Mesendoderm (in vitro differentiated cells): ENCODE measurements around the gene NLK.

Experiments
- DNase-seq: peaks from one replicate; pipeline ENCODE4 v3.0.0; 2013
- H2AK5ac ChIP-seq: 2 replicates; pipeline ENCODE4 v1.6.1; 2013; ENCODE audit warnings: low read length, inconsistent platforms
- H2BK120ac ChIP-seq: 2 replicates; pipeline ENCODE4 v1.6.1; 2013; ENCODE audit warnings: low read depth, mild to moderate bottlenecking, low read length, moderate library complexity, mixed read lengths
- H2BK15ac ChIP-seq: replicated peaks from 2 replicates; pipeline ENCODE4 v1.6.1; 2013; ENCODE audit warnings: low read depth, mild to moderate bottlenecking, moderate library complexity
- H2BK5ac ChIP-seq: 2 replicates; pipeline ENCODE4 v1.6.1; 2013; ENCODE audit warnings: low read length, inconsistent platforms
- H3K18ac ChIP-seq: 2 replicates; pipeline ENCODE4 v1.6.1; 2013; ENCODE audit warnings: mild to moderate bottlenecking, low read length, mixed read lengths
- H3K23ac ChIP-seq: one replicate; pipeline ENCODE4 v1.6.1; 2013; ENCODE audit warnings: low read length
- H3K27ac ChIP-seq: 2 replicates; pipeline ENCODE4 v1.5.1; 2013; ENCODE audit warnings: low read depth, mild to moderate bottlenecking, inconsistent platforms, low read length, moderate library complexity
- H3K27me3 ChIP-seq: 2 replicates; pipeline ENCODE4 v1.6.1; 2013; ENCODE audit warnings: low read length, control low read depth, mild to moderate bottlenecking, inconsistent platforms; ENCODE audit not compliant: insufficient read depth, poor library complexity
- H3K36me3 ChIP-seq: 2 replicates; pipeline ENCODE4 v1.6.1; 2013; ENCODE audit warnings: low read length, inconsistent platforms; ENCODE audit not compliant: control insufficient read depth, insufficient read depth
- H3K4ac ChIP-seq: one replicate; pipeline ENCODE4 v1.6.1; 2013; ENCODE audit warnings: low read depth, mild to moderate bottlenecking, low read length, moderate library complexity
- H3K4me1 ChIP-seq: 2 replicates; pipeline ENCODE4 v1.6.1; 2013; ENCODE audit warnings: low read depth, low read length, inconsistent platforms; ENCODE audit not compliant: control insufficient read depth
- H3K4me2 ChIP-seq: 2 replicates; pipeline ENCODE4 v1.6.1; 2013; ENCODE audit warnings: low read length
- H3K4me3 ChIP-seq: 2 replicates; pipeline ENCODE4 v1.5.1; 2013; ENCODE audit warnings: mild to moderate bottlenecking, low read length
- H3K56ac ChIP-seq: one replicate; pipeline ENCODE4 v1.6.1; 2013; ENCODE audit warnings: low read length
- H3K79me1 ChIP-seq: 2 replicates; pipeline ENCODE4 v1.6.1; 2013; ENCODE audit warnings: low read length, inconsistent platforms
- H3K79me2 ChIP-seq: 2 replicates; pipeline ENCODE4 v1.6.1; 2013; ENCODE audit warnings: mild to moderate bottlenecking, low read length; ENCODE audit not compliant: control insufficient read depth, insufficient read depth
- H3K9ac ChIP-seq: 2 replicates; pipeline ENCODE4 v1.6.1; 2013; ENCODE audit warnings: low read length, inconsistent platforms
- H4K5ac ChIP-seq: one replicate; pipeline ENCODE4 v1.6.1; 2013; ENCODE audit warnings: low read length
- H4K8ac ChIP-seq: one replicate; pipeline ENCODE4 v1.6.1; 2013; ENCODE audit warnings: low read depth, mild to moderate bottlenecking, control low read depth, low read length, moderate library complexity
- WGBS: extraction: QIAGEN DNeasy Blood & Tissue Kit; methylation state at CpG from one replicate; pipeline ENCODE4 v1.1.7; 2013; ENCODE audit warnings: low lambda C conversion rate, missing lambda C conversion rate; ENCODE audit not compliant: insufficient coverage; ENCODE audit errors: extremely low coverage; 5-methylcytosine and 5-hydroxymethylcytosine counted together

The NLK gene

GRCh38 chr17:28120766-28121165, 78.3 kb downstream of the NLK start:
- Histone ChIP-seq H2BK15ac (no peak overlapping the region), H3K4me3 (no peak overlapping the region), H3K79me1 (no peaks in the 10 kb centered on the region), H3K9ac (no peak overlapping the region), H4K5ac (no peak overlapping the region), H2AK5ac (no peak overlapping the region), H3K18ac (no peak overlapping the region), H3K27ac (no peak overlapping the region), H2BK120ac (no peak overlapping the region), H3K4me1 (peaks cover 2% of the 10 kb centered on the region), H3K27me3 (no peaks in the 10 kb centered on the region), H3K56ac (no peak overlapping the region), H3K4ac (no peak overlapping the region), H2BK5ac (no peak overlapping the region), H4K8ac (no peak overlapping the region), H3K4me2 (no peak overlapping the region), H3K79me2 (peaks cover 2% of the 10 kb centered on the region), H3K36me3 (no peaks in the 10 kb centered on the region), H3K23ac (no peak overlapping the region)
- WGBS = no CpG with 5 or more reads among the region's 1 CpG
- DNase-seq = no peak

DNA sequence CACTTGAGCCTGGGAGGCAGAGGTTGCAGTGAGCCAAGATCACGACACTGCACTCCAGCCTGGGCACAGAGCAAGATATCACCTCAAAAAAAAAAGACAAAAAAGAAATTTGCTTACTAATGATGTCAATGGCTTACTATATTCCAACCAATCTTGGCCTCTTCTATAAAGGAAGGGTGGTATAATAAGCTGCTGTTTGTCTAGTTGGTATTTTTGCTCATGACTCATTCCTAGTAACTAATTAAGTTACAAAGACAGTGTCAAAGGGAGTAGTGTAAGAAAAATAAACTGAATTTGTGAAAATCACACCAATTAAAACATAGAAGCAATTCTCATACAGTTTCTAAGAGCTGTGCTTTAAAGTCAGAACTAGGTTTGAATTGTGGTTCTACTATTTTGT, 82.5 kb downstream of the NLK start:
- no peak overlapping the region for H3K9ac ChIP-seq
- no peak overlapping the region for H2BK5ac ChIP-seq
- H3K23ac ChIP-seq = no peak overlapping the region
- H3K18ac ChIP-seq = no peak overlapping the region
- H3K4me3 ChIP-seq = no peak overlapping the region
- no peak overlapping the region for H2AK5ac ChIP-seq
- no peak overlapping the region for H3K4me2 ChIP-seq
- H3K27me3 ChIP-seq = no peaks in the 10 kb centered on the region
- no peaks in the 10 kb centered on the region for H3K79me2 ChIP-seq
- no peaks in the 10 kb centered on the region for H3K36me3 ChIP-seq
- H3K56ac ChIP-seq = no peak overlapping the region
- H3K27ac ChIP-seq = no peak overlapping the region
- H3K4me1 ChIP-seq = no peaks in the 10 kb centered on the region
- no peak overlapping the region for H2BK15ac ChIP-seq
- no peak for DNase-seq
- no peak overlapping the region for H3K4ac ChIP-seq
- no peaks in the 10 kb centered on the region for H3K79me1 ChIP-seq
- H4K8ac ChIP-seq = no peak overlapping the region
- WGBS = no CpG with 5 or more reads among the region's 1 CpG
- no peak overlapping the region for H2BK120ac ChIP-seq
- H4K5ac ChIP-seq = no peak overlapping the region

DNA sequence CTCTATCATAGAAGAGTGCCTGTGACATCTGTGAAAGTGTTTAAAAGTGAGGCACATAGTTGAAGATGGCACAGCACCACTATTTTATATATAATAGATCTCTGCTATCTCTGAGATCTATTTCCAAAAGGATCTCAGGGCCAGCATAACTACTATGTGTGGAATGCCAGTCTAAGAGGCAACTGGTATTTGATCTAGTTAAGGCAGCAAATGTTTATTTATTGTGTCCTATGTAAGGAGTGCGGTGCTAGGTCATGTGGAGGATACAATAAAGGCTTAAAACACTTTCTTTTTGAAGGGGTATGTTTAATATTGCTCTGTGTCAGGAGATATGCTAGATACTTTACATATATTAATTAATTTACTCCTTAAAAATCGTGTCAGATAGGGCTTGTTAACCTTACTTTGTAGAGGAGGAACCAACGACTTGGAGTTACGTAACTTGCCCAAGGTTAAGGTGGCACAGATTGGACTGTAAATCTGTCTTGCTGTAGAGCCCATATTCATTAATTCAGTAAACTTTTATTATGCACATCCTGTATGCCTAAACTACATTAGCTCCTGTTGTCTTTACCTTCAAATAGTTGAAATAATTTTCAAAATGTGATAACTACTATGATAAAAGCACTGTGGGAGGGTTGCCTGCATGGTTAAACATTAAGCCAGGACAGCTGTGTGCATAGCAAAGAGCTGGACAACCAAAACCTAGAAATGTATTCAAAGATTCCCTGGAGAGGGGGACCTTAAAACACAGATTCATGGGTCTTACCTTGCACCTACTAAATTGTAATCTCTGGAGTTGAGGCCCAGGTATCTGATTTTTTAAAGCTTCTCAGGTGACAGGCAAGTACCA, 83.3 kb downstream of the NLK start:
- Histone ChIP-seq H3K27ac (no peak overlapping the region), H2AK5ac (no peak overlapping the region), H3K23ac (no peak overlapping the region), H2BK5ac (no peak overlapping the region), H3K4me1 (no peaks in the 10 kb centered on the region), H2BK120ac (no peak overlapping the region), H3K18ac (no peak overlapping the region), H3K4me3 (no peak overlapping the region), H2BK15ac (no peak overlapping the region), H3K27me3 (no peaks in the 10 kb centered on the region), H3K4me2 (no peak overlapping the region), H3K9ac (no peak overlapping the region), H3K36me3 (no peaks in the 10 kb centered on the region), H4K5ac (no peak overlapping the region), H3K79me1 (no peaks in the 10 kb centered on the region), H3K4ac (no peak overlapping the region), H3K56ac (no peak overlapping the region), H3K79me2 (no peaks in the 10 kb centered on the region), H4K8ac (no peak overlapping the region)
- no peak for DNase-seq
- WGBS = no CpG with 5 or more reads among the region's 4 CpGs

- Histone ChIP-seq H3K18ac (no peak overlapping the region), H3K4me1 (no peaks in the 10 kb centered on the region), H2BK15ac (no peak overlapping the region), H2BK5ac (no peak overlapping the region), H2BK120ac (no peak overlapping the region), H3K4me3 (no peak overlapping the region), H3K36me3 (no peaks in the 10 kb centered on the region), H4K5ac (no peak overlapping the region), H3K79me2 (no peaks in the 10 kb centered on the region), H3K4ac (no peak overlapping the region), H4K8ac (no peak overlapping the region), H3K79me1 (no peaks in the 10 kb centered on the region), H3K56ac (no peak overlapping the region), H3K23ac (no peak overlapping the region), H2AK5ac (no peak overlapping the region), H3K9ac (no peak overlapping the region), H3K27me3 (no peaks in the 10 kb centered on the region), H3K4me2 (no peak overlapping the region), H3K27ac (no peak overlapping the region)
- no peak for DNase-seq
- no CpG with 5 or more reads among the region's 1 CpG for WGBS
Measured at GRCh38 chr17:28127196-28127595, 84.7 kb downstream of the NLK start.

- no peak overlapping the region for H3K23ac ChIP-seq
- no peaks in the 10 kb centered on the region for H3K79me1 ChIP-seq
- no peak overlapping the region for H2BK15ac ChIP-seq
- H3K4me1 ChIP-seq = no peaks in the 10 kb centered on the region
- H3K27me3 ChIP-seq = no peaks in the 10 kb centered on the region
- no peak overlapping the region for H2BK5ac ChIP-seq
- no peak overlapping the region for H4K8ac ChIP-seq
- no peak overlapping the region for H2BK120ac ChIP-seq
- no peak overlapping the region for H3K27ac ChIP-seq
- H3K79me2 ChIP-seq = no peaks in the 10 kb centered on the region
- H3K4me2 ChIP-seq = no peak overlapping the region
- no peak overlapping the region for H3K4ac ChIP-seq
- no peaks in the 10 kb centered on the region for H3K36me3 ChIP-seq
- no peak overlapping the region for H3K4me3 ChIP-seq
- H2AK5ac ChIP-seq = no peak overlapping the region
- no peak overlapping the region for H3K9ac ChIP-seq
- no peak overlapping the region for H3K56ac ChIP-seq
- no peak overlapping the region for H3K18ac ChIP-seq
- WGBS = no CpG with 5 or more reads among the region's 1 CpG
- DNase-seq = no peak
- no peak overlapping the region for H4K5ac ChIP-seq
Measured at GRCh38 chr17:28128779-28129178, 86.3 kb downstream of the NLK start.

- no peak overlapping the region for H4K5ac ChIP-seq
- no peaks in the 10 kb centered on the region for H3K36me3 ChIP-seq
- no peak overlapping the region for H3K9ac ChIP-seq
- no peak for DNase-seq
- no peak overlapping the region for H2BK15ac ChIP-seq
- WGBS = no CpG with 5 or more reads among the region's 2 CpGs
- H3K56ac ChIP-seq = no peak overlapping the region
- no peaks in the 10 kb centered on the region for H3K4me1 ChIP-seq
- no peaks in the 10 kb centered on the region for H3K79me2 ChIP-seq
- H3K4ac ChIP-seq = no peak overlapping the region
- H2BK120ac ChIP-seq = no peak overlapping the region
- H3K27me3 ChIP-seq = no peaks in the 10 kb centered on the region
- no peak overlapping the region for H2AK5ac ChIP-seq
- no peak overlapping the region for H3K4me2 ChIP-seq
- no peak overlapping the region for H4K8ac ChIP-seq
- H3K79me1 ChIP-seq = no peaks in the 10 kb centered on the region
- H3K27ac ChIP-seq = no peak overlapping the region
- H3K4me3 ChIP-seq = no peak overlapping the region
- no peak overlapping the region for H2BK5ac ChIP-seq
- no peak overlapping the region for H3K23ac ChIP-seq
- H3K18ac ChIP-seq = no peak overlapping the region
Measured at GRCh38 chr17:28130472-28130871, 88.0 kb downstream of the NLK start.
